Heart left ventricle (tissue), 13 donors: ENCODE data around the gene VWC2.

ENCODE experiments used
- CTCF ChIP-seq, 12 donors: fragments of 200-600 bp; sonication (generic) in 4 of 12; IDR thresholded peaks; one replicate each; pipeline versions ENCODE4 v1.5.0 to v1.8.0; 2018 to 2022; ENCODE audit warnings: antibody characterized with exemption in 12 of 12, mild to moderate bottlenecking in 5 of 12
- POLR2A ChIP-seq, 2 donors: fragments of 450-650 bp; IDR thresholded peaks; one replicate each; pipeline ENCODE4 v1.6.1; 2017; ENCODE audit warnings: antibody characterized with exemption in 2 of 2, mild to moderate bottlenecking in 2 of 2, moderate library complexity in 2 of 2
- donor health status: ischemic (EF 13 %, LVEDD 7.1; RV severe dilation, severe dysfunction).
- donor health status: DM: no; HTN: yes; CAD: no.
- donor health status: DM: no; HTN: no; CAD: no.
- donor health status: ischemic (EF 25% LVEDD 6.9; RV normal size, moderate dysfunction).
- donor health status: ischemic (EF 25% LVEDD 5.7; RV mildly dilated, moderate dysfunction).
- donor health status: ischemic (EF 35%, LVEDD 5.7; RV mildly dilated, moderate dysfunction).
- donor health status: nonischemic (EF 11% LVEDD 7.7; RV severe dilation, severe dysfunction).
- donor health status: DM: yes; HTN: yes; CAD: no.
- donor health status: PGD.
- donor health status: ischemic (EF 29% LVEDD 5.4; RV normal size, mild dysfunction).
- donor health status: nonischemic (EF 23%, LVEDD 6.1; RV moderate dilation, normal function).

DNA sequence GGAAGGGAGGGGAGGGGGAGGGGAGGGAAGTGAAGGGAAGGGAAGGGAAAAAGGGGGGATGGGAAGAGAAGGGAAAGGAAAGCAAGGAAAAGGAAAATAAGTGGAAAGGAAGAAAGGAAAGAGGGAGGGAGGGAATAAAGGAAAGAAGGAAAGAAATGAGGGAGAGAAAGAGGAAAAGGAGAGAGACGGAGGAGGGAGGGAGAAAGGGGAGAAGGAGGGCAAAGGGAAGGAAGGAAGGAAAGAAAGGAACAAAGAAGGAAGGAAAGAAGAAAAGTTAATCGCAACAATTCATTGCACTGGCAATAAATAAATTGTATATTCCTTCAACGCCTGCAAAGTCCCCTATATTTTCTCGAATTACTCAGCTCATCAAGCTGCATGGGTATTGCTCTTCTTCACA lies 2.6 kb upstream of the VWC2 start:
- TF ChIP-seq CTCF (IDR thresholded peaks at IDR 0.05) (no peak), POLR2A (IDR thresholded peaks at IDR 0.05) (no peak)
